ENCODE measurements around the gene ZBTB16.

The ZBTB16 gene

DNA sequence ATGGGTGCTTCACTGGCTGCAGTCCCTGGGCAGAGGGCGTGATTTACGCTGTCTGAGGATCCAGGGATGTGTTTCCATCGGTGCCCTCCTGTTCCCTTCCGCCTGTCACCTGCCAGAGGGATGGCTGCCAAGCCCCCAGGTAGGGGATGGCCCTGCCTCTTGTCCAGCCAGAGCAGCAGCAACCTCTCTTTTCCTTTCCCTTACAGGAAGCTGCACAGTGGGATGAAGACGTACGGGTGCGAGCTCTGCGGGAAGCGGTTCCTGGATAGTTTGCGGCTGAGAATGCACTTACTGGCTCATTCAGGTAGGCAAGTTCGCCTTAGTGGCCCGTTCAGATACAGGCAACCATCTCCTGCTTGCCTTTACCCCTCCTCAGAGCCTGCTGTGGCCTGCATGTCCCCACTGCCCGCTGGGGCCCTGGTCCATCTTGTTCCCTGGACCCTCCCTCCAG lies 96.6 kb downstream of the ZBTB16 start:
- DNase-seq: no peak

DNA sequence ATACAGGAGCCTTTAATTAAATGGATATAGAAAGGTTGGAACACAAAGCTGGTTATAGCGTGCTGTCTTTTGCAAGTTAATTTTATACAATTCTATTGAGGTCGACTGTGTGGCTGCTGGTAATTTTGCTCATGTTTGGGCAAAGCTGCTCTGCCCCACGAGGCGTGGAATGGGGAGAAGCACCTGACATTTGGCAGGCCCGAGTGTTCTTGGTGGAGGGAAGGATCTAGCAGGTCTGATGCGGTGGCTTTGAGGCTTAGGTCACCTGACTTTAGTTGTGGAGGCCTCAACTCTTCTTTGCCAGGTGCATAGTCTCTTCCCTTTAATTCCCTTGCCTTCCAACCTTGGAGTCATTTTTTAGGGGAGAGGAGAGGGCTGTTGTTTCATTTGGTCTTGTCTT lies 97.3 kb downstream of the ZBTB16 start:
- DNase-seq: no peak

DNA sequence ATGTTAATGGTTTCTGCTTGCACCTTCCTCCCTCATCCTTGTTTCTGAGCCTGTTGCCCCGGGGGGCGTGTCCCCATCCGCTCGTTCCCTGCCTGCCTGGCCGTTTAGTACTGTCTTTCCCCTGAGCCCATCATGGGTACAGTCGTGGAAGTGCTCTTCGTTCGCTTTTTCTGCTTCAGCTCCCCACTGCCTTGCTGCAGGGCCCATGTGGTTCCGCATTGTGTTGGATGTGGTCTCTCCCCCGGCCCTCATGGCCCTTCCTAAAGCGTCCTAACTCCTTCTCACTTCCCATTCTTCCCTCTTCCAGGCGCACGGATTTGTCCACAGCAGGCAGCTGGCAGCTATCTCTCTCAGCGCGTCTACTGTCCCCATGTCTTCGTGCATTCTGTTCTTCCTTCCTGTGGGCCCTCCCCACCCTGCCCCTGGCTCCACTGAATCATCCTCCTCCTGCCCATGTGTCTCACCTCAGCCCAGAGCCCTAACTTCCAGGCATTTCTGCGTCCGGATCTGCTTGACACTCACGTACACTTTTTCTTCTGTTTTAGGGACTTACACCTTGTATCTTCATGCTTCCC lies 98.1 kb downstream of the ZBTB16 start:
- DNase-seq: no peak

DNA sequence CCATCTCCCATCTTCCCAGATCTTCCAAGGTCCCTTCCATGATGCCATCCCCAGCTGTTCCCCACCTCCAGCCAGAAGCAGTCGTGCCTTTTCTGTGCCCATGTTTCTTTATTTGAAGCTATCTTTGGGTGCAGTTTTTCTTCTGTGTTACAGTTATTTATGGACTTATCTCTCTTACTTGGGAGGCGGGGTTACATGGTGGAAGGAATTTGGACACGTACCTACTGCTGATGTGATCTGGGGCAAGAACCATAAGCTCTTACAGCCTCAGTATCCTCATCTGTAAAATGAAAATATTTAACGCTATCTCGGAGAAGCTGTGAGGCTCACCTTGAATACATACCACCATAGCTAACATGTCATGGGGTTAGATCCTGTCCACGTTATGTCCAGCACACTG lies 98.9 kb downstream of the ZBTB16 start:
- no peak for DNase-seq

DNA sequence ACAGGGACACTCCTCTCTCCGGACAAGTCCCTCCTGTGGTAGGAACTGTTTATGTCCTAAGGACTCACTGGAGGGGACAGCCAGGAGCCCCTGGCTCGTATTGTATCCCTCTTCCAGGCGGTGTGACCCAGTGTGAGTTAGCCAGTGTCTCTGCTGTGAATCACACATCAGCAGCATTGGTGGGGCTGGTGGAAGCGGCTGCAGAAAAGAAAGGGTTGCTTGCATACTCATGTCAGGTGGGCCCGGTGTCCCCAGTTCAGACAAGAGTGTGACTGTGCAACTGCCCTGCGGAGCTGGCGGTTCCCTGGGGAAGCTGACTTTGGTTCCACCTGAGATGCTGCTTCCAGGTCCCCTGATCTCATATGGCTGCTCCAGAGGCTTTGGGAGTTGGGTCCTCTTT lies 99.4 kb downstream of the ZBTB16 start:
- no peak for DNase-seq

DNA sequence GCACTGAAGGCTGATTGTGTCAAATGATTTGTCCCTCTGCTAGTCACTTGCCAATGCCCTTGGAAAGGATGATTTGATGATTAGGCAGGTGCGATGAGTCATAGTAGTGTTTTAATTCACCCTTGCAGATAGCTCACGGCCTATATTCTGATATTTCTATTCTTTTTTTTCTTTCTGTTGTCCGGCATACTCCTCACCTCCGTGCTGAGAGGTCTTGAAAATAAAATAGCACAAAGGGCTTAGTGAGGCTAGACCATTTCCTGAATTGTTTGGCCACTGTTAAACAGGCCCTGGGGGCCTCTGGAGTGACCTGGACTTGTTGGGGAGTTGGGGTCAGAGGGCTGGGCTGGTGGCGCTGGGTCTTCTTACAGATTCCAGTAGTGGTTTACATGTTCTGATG lies 99.8 kb downstream of the ZBTB16 start:
- DNase-seq: no peak

DNA sequence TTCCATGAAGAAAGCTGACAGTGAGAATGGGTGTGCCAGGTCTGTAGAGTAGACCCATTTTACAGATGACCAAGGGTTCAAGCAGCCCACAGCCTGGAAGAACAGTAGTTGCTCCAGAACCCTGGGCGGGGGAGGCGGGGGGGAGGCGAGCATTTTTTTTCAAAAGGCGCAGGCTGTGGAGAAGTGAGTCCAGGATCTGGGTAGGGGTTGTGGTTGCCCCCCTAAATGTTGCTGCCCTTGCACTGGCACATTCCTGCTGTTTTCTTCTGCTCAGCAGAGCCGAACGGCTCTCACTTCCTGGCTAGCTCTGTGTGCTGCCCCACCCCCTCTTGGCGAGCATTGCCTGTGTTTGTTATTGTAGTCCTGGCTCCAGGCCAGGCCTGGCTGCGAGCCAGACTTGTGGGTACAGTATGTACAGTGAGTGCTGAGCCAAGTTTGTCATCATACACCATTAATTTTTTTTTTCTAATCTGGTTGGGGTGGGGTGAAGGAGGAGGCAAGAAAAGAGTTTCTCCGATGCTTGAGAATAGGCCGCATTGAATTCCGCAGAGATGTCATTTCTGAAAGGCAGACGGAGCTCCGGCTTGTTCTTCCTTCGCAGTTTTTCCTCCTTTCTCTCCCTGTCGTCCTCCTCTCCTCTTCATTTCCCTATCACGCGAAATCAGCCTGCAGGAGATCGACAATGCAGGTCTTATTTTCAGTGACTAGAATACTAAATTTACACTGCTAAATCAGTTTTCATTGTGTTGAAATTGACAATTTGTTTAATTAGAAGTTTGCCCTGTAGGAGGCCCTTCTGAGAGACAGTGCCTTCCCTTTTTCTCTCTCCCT lies 100.5 kb downstream of the ZBTB16 start:
- DNase-seq: peak; percentile 88 to 89

DNA sequence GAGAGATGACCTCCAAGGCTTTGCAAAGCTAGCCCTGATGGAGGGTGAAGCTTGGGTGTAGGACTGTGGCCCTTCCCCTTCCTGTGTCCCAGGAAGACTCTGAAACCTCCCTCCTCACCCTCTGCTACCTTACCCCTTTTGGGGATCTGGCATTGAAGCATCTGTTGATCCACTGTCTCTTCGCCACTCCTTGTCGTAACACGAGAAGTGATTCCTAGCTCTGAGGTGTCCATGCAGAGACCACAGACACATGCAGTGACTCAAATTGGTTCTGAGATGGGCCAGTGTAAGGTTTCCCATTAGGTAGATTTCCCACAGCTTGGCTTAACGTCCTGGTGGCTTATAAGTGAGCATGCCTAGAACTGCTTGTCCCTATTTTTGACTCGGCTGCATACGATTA lies 101.4 kb downstream of the ZBTB16 start:
- DNase-seq: no peak

DNA sequence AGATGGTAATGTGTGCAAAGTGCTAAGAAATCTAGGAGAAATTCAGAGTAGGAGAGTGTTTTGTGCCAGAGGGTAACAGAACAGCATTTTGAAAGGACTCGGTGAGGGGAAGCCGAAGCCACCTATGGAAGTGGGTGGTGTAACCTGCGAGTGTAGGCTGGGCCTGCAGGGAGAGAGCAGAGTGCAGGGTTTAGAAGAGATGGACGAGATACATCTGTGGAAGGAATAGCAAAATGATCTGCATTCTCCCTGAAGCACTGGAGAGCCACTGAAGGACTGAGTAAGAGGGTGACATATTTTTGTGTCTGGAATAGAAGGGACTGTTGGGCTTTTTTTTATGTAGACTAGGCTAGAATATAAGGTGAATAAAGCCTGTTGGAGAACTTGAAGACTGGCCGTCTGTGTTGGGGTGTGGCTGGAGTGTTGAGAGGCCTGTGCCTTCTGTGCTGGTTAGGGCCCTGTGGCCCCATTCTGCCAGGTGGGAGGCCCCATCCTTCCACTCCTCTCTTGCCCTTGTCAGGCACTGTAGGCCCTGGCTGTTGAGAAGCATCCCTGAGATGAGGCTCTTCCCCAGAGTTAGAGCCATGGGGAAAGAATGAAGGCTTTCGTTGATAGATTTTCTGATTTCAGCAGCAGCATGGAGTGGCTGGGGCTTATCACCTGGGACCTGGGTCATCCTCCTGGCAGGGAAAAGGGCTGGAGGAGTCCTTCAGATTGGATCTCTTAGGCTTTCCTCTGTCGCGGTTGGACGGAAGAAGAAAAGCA lies 102.2 kb downstream of the ZBTB16 start:
- DNase-seq: no peak

DNA sequence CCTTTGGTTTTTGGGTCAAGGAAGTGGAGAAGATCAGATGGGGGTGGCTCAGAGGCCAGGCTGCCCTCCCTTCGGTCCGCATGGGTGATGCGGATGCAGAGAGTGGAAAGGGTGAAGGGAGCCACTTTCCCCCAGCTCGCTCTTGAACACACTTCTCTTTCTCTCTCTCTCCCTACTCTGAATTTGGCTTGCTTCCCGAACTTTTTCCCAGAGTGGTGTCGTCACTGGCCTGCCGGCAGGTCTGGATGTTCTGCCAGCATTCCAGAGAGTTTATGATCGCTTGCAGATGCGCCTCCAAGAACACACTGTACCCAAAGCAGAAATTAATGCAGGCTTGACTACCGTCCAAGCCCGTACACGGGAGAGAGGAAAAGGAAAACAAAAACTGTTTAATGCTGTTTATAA lies 103.2 kb downstream of the ZBTB16 start:
- DNase-seq: no peak

DNA sequence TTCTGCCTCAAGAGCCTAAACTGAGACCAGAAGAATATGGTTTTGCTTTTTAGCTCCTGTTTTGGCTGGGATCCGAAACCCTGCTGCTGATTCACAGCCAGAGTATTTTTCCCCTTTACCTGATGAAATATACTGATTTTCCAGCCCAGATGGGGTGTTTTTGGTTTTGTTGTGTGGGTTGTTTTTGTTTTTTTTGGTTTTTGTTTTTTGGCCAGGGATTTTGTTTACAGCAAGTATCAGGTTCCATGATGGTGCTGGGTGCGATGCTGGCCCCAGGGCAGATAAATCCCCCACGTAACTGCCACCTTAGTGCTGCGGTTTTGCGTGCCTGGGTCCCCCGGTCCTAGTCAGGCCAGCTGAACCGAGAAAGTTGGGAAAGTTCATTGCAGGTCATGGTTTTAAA lies 103.7 kb downstream of the ZBTB16 start:
- no peak for DNase-seq

DNA sequence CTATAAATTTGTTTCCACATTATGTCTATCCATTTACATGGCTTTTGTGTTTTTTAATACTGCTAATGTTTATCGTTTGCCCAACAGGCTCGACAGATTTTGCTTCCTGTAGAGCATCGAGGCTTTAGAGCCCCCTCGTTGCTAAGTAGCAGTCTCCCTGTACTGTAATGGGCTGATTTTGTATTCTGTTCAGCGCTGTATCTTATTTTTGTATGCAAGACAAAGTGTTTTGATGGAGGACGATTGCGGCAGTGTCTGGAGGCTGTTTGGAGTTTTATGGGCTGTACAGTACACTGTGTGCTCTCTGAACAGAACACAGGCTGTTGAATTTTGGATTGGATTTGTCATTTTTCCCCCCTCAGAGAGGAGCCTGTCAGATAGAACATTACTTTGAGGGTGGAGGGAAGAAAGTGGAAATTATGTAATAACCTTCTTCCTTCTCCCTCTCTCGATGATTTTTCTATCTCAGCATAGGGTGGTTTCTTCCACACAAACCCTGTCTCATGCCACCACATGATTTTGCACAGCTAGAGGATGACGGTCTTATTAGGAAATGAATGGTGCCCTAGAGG lies 104.4 kb downstream of the ZBTB16 start:
- no peak for DNase-seq

DNA sequence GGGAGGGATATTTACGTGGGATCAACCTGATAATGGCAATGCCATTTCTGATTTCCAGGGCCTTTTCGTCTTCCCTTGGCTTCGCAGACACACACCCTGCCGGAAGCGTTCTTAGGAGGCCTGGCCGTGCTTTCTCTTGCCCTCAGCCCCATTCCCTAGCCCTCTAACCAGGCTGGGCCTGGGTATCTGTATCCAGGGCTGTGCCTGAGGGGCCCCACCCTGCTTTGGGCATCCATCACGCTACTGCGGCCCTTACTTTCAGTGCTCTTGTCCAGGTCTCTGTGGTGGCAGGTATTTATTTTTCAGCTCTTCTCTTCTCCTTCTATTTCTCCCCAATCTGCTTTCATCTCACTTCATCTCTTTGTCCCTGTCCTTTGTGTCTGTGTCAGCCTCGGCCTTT lies 105.0 kb downstream of the ZBTB16 start:
- DNase-seq: no peak

DNA sequence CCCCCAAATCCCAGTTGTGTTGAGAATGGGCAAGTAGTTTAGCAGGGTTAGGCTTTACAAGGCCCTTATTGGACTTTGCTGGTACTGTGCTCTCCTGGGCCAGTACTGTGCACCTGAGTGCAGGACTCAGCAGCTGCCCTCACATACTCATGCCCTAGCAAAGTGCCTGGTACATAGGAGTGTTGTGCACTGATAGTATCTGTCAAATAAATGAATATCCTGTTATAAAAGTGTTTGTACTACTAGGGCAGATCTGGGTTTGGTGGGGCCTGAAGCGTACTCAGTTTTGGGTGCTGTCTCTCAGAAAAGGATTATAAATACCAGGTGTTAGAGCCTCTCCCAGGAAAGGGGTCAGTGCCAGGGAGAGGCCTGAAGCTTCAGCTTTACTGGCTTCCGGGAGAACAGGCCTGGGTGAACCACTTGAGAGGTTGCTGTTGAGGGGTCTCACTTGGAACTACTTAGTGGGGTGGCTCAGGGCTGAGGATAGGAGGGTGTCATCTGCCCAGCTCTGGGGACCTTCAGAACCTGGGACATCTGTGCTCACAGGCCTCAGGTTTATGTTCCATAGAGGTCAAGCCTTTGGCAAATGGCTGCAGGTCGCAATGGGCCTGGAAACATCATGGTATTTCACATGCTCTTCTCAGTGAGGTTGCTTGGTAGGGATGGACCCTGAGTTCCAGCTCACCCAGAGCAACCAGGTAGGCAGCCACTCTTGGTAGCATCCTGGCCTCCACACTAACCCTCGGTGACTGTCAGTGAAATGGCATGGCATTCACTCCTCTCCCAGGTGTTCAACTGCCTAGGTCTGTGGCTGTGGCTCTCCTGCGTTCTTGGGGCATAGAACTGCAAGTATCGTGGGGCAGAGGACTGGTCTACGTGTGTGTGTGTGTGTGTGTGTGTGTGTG lies 106.1 kb downstream of the ZBTB16 start:
- no peak for DNase-seq

DNA sequence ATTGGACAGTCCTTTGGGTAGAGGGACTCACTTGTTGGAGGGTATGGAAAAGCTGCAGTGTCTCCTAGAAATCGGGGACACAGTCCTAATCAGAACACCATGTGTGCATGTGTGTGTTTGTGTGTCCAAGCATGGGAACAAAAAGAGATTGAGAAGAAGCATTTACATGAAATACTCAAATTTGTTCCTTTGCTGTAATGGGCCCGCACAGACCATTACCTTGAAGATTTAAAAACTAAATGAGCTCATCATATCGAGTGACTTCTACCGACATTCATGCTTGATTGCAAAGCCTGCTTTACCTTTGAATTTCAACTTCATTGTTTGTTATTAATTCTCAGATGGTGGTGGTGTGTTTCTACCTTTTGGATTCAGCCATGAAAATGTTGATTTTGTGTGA lies 106.9 kb downstream of the ZBTB16 start:
- no peak for DNase-seq

DNA sequence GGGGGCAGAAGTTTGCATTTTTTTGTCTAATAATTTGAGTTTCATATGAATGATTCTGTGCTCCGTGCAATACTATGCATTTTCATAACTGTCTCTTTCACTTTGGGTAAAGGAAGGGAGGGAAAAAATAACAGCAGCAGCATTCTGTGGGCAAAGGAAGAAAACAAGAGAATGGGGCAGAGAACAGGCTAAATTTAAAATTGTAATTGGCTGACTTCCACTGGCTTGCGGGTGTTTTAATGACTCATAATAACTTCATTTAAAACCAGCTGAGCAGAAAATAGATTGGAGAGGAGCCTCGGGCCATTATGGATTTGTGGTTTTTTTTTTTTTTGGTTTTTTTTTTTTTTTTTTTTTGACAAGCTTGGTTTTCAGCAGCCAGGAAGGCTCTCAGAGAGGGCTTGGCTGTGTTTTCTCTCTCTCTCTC lies 107.4 kb downstream of the ZBTB16 start:
- DNase-seq: no peak

DNA sequence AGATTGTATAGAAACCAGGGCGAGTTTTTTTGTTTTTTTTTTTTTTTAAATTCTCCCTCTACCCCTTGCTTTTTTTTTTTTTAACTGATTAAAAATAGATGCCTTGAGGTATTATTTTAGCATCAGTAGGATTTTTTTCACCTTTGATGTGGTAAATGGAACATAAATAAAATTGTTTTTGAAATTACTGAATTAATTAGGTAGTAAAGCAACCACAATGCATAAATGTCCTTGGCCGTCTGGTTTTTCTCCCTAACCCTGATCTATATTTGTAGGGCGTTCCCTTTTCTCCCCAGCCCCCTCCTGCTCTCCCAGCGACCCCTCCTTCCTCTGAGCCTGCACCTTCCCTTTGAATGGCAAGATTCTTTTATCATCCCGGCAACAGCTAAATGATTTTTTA lies 107.8 kb downstream of the ZBTB16 start:
- DNase-seq: no peak

DNA sequence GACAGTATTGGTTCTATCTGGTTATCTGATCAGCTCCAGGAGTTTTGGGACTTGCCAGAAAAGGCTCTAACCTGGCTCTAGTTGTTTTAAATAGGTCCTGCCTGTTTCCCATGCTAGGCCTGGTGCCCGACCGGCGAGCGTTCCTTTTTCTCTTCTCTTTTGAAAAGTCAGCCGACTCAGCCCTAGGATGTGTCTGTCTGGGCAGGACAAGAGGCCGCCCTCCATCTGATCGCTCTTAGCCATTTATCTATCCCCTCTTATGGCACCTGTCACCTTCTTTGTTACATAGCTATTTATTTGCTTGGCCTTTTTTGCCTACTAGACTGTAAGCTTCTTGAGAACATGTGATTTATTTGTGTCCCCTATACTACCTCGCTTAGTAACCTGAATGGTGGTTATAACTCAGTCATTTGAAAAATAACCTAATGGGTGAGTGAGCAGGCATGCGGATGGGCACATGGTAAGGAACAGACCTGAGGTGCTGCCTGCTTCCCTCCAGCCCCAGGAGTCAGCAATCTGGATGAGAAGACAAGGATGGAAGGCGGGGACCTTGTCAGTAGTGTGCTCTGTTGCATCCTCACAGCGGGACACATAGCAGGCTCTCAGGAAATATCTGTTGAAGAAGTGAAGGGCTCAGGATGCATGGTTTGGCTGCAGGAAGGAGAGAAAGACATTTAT lies 108.4 kb downstream of the ZBTB16 start:
- DNase-seq: no peak

DNA sequence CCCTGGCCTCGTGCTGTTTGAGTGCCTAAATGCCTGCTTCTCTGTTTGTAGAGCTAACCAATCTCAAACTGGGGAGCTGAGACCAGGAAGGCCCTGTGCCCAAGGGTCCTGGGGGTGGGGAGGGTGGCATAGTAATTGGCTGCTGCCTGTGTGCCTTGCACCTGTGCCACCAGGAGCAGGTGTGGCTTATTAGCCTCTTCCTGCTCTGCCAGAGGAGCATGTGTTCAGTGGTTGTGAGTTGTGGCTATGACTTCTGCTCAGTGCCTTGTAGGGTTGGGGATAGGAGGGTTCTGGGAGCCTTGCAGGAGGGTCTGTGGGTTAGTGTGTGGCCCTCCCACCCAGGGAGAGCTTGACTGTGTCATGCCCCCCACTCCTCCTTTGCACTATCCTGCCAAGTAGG lies 109.2 kb downstream of the ZBTB16 start:
- DNase-seq: no peak

DNA sequence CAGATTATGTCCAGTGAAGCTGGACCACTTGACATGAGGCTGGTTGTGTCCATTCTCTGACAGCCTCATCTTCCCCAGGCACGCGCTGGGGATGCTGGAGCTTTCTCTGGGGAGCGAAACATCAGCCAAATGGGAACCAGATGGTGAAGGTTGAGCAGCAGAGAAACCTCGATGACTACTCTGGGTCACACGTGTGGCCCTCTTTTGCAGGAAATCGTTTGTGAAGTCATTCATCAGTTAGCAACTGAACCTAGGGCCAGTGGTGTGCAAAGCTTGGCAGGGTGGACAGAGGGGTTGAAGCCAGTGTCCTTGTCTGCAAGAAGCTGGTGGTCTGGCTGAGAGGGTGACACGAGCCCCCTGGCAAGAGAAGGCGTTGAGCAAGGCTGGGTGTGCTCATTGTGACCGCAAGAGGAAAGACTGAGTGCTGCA lies 109.8 kb downstream of the ZBTB16 start:
- no peak for DNase-seq

DNA sequence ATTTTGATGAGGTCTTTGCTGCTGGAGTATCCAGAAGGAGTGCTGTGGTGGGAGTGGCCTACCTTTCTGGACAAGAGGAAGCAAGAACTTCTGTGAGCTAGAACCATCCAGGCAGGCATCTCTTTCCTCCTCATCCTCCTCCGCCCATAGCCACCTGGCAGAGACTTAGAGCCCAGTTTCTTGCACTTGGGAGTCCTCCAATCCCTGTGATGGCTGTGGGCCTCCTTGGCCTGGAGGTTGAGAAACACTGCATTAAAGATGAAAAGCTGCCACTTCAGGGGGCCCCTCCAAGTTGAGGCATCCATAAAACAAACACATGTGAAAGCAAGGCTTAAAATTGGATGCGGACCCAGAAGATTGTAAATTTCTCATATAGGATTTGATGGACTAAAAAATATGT lies 110.3 kb downstream of the ZBTB16 start:
- DNase-seq: no peak

DNA sequence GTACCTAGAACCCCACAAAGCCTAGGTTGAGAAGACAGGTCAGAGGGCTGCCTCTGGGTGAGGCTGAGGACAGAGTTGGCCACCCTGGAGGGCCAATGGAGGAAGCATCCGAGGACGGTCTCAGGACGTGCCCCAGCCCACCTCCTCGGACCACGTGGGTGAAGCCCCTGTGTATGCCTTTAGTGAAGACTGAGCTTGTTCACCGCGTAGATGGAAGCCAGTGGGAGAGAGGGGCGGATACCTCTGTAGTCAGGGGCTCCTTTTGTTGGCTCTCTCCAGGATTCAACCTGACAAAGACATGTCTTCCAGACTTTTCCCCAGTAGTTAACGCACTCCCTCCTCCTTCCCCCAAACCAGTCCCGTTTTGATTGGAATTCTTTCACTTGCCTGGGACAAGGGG lies 110.7 kb downstream of the ZBTB16 start:
- no peak for DNase-seq

Measured in stimulated activated CD4-positive, alpha-beta T cell treated with anti-CD3 and anti-CD28 coated beads, Interleukin-2, amount 100 ng/mL, for 24 hours (primary cell).